ENCODE data around the gene ZBTB16.

GRCh38 chr11:114075891-114076441 lies 16.5 kb downstream of the ZBTB16 start:
- peak; percentile 44 to 67 (median 47) for TF ChIP-seq CTCF (IDR thresholded peaks at IDR 0.05)
- no peak for TF ChIP-seq POLR2A (IDR thresholded peaks at IDR 0.05)

All from ovary (tissue), 3 donors.